AG10803 (cell line): Measurements from ENCODE around the gene ZNFX1.

Experiments used
- DNase-seq: peaks from one replicate; pipeline ENCODE4 v3.0.0; 2010; ENCODE audit warnings: low read depth
- H3K4me3 ChIP-seq: 2 replicates; pipeline ENCODE4 v1.5.1; 2011; ENCODE audit warnings: mild to moderate bottlenecking, low read length, control low read depth
- TF ChIP-seq, protein P1 (sequence below): conservative IDR thresholded peaks from 2 replicates; pipeline ENCODE4 v1.5.1; 2011; ENCODE audit warnings: mild to moderate bottlenecking, low read length, control low read depth, inconsistent platforms

Gene ZNFX1

DNA sequence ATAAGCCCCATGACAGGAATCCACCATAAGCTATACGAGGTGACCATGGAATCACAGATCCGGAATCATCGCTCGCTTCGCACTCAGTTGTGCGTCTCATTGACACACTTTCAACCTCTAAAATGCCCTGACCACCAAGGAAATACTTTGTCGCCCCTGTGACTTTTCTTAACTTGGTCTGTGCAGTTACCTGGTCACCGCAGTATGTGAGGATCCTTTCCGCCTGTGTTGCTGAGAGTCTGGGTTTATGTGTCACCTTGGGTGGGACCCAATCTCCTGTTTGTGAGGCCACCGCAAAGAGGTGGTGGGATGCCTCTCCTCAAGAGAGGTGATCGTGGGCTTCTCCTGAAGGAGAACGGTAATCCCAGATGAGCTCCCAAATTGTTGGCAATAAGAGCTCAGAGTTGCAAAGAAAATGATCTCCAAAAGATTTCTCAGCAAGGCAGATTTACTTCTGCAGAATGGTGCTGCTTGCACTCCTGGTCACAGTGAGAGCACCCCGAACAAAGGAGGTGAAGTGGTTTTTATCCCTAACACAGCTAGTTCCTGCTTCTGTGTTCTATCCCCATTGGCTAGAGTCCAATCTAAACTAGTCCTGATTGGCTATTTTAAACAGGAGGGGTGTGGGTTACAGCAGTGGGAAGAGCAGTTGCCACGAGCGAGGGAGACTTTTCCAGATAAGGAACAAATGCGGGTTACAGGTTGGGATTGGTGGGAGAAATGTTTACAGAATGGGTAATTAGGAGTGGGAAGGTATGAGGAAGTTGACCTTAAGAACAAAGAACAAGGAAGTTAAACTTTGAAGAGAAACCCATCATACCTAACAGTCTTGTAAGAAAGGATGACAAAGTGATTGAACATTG, 9.1 kb upstream of the ZNFX1 start:
- TF ChIP-seq, protein P1, sequence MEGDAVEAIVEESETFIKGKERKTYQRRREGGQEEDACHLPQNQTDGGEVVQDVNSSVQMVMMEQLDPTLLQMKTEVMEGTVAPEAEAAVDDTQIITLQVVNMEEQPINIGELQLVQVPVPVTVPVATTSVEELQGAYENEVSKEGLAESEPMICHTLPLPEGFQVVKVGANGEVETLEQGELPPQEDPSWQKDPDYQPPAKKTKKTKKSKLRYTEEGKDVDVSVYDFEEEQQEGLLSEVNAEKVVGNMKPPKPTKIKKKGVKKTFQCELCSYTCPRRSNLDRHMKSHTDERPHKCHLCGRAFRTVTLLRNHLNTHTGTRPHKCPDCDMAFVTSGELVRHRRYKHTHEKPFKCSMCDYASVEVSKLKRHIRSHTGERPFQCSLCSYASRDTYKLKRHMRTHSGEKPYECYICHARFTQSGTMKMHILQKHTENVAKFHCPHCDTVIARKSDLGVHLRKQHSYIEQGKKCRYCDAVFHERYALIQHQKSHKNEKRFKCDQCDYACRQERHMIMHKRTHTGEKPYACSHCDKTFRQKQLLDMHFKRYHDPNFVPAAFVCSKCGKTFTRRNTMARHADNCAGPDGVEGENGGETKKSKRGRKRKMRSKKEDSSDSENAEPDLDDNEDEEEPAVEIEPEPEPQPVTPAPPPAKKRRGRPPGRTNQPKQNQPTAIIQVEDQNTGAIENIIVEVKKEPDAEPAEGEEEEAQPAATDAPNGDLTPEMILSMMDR = no peak
- no peak for DNase-seq
- H3K4me3 ChIP-seq = no peak overlapping the region

DNA sequence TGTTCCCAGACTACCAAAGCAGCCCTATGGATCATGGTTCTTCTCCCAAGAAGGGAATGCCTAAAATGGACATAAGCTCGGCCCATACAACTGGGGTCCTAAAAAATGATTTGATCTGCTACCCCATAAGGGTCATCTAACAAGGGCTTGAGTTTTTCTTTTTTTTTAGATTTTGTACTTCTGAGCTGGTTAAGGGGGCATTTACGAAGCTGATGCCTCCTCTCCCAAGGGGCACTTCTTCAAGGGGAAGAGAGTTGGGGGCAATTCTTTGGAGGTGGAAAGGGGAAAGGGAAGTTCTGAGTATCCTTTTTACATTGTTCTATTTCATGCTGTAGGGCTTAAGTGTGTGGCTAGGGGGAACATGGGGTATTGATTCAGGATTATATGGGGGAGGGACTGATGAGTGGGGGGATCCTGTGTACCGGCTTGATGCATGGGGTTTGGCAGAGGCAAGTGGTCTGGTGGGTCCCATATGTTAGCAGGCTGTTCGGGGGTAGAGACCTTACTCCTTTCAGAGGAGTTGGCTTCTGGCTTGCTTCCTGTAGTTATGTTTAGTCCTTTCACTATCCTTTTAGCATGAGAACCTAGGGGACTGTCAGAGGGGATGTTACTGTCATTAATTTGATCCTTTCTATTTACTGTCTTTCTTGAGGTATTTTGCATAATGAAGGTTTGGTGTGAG, 8.1 kb upstream of the ZNFX1 start:
- TF ChIP-seq, protein P1 = no peak
- no peak for DNase-seq
- H3K4me3 ChIP-seq = no peak overlapping the region

DNA sequence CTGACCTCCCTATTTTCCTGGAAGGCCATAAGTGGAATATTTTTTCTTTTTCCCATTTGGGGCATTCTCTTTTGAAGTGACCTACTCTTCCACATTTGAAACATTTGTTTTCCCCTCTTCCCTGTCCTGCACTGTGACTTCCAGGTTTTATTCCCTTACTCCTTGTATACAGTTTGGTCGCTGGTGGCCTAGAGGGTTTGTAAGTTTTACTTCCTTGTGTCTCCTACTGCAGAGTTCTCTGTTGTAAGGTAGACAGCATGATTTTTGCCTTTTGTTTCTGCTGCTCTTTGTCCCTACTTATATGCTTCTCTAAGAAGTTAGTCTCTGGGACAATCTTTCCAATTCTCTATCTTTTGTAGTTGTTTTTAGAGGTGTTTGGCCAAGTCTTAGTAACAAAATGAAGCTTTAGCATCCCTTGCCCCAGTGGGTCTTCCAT, 7.4 kb upstream of the ZNFX1 start:
- H3K4me3 ChIP-seq = no peak overlapping the region
- TF ChIP-seq, protein P1 = no peak
- DNase-seq = no peak

DNA sequence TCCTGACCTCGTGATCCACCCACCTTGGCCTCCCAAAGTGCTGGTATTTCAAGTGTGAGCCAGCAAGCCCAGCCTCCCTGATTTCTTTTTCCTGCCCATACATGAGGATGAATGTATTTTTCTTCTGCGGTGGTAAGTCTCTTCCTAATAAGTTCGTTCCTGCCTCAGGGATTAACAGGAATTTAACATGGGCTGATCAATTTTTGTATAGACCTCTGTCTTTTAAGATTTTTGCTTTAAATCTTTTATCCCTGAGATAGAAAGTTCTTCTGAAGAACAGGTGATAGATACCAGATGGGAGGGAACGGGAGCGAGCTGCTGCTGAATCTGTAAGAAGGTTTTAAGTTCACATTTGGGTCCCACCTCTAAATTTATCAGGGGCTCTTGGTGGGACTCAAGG, 7.0 kb upstream of the ZNFX1 start:
- TF ChIP-seq, protein P1 = no peak
- no peak for DNase-seq
- no peak overlapping the region for H3K4me3 ChIP-seq

DNA sequence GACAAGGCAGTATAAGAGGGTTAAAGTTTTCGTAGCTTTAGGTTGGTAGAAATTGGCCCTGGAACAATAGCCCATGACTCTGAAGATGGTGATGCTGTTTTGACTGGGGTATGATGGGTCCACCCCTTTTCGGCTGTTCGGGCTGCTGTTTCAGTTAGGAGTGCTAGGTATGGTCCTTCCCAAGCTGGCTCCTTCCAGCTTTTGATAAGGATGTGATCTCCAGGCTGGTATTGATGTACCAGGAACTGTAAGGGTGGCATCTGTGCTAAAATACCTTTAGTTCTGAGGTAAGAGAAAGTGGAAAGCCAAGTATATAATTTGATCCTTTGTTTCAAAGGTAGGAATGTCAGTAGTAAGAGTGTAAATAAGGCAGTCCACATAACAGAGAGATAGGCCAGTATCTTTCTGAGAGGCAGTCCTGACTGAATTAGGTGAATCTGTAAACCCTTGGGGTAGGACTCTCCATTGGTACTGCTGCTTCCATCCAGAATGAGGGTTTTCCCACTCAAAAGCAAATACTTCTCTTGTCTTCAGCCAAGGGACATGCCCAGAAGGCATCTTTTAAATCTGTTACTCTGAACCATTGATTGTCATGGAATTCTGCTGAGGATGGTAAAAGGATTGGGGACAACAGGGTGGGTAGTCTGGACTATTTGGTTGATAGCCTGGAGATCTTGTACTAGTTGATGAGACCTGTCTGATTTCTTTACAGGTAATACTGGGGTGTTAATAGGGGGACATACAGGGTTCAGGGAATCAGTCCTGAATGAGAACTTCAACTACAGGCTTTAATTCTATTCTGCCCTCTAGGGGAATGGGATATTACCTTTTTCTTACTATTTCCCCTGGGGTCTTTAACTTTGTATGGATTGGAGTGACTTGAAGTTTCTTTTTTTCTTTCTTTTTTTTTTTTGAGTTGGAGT, 6.1 kb upstream of the ZNFX1 start:
- DNase-seq = no peak
- TF ChIP-seq, protein P1 = no peak
- H3K4me3 ChIP-seq = no peak overlapping the region; the same call in 1 of the 2 replicates

DNA sequence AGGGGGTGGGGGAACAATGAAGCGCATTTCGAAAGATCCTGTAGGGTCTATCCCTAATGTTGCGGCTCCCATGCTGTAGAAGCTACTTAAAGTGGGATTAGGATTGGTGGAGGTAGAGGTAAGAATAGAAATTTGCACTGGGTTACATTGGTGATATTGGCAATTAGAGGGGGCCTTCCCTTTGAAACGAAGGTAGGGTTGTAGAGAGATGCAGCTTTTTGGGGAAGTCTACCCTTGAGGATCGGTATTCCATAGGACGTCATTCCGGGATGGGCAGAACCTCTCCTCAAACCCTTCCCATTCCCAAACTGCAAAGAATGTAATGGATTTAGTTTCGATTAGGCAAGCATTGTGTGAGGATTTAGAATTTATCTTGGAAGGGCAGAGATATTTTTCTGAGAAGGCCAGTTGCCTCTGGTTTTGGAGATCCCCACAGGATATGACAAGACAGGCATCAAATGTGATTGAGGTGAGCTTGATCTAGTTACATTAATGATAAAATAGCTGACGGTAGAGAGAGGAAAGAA, 5.4 kb upstream of the ZNFX1 start:
- H3K4me3 ChIP-seq = no peak overlapping the region; the same call in 1 of the 2 replicates
- DNase-seq = no peak
- TF ChIP-seq, protein P1 = no peak
